ENCODE measurements around the gene SOCS1. TPM values are rescaled to one million over a fixed set of nuclear protein-coding genes. Genes with fewer than 3 reads are reported as not detected.

Gene SOCS1
- total and polyA plus RNA-seq, 11 donors = 0.63 to 14.8 (median 2.9) TPM

DNA sequence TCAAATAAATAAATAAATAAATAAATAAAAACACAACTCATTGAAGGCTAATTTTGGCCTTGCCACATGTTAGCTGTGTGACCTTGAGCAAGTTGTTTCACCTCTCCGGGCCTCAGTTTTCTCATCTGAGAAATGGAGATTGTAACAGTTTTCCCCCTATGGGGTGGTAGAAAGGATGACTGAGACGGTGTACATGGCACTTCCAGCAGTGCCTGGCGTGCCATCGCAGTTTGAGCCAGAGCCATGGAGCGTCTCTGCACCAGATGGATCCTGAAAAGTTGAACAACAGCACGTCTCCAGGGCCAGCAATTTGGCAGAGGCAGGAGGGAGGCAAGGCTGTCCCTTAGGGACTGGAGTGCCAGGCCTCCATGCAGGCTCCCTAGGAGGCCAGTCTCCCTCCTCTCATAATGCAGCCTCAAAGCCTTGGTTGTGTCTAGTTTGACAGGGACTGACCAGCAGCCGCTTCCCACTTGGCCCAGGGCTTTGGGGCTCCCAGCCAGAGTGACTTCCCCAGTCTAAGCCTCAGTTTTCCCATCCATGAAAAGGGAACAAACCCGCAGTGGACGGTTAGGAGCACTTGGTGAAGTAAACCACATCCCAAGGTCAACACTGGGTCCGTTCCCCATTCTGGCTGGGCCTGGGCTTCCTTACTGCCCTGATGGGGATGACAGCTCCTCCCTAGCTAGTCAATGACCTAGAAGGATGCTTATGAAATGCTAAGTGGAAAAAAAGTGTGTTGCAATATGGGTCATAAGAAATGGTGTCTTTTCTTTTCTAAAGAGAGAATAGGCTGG lies 19.3 kb downstream of the SOCS1 start:
- no peak overlapping the region for H3K27ac ChIP-seq
- no peak for DNase-seq
- intact Hi-C loops (cut with DNase I) = no loop called here
- peaks cover 0 to 62% (median 6%) of the 10 kb centered on the region in 12 donors for H3K4me1 ChIP-seq
- ATAC-seq = no peak
- H3K36me3 ChIP-seq = no peaks in the 10 kb centered on the region
- no peak overlapping the region for H3K4me3 ChIP-seq
- H3K9me3 ChIP-seq = no peaks in the 10 kb centered on the region
- TF ChIP-seq, protein P1, sequence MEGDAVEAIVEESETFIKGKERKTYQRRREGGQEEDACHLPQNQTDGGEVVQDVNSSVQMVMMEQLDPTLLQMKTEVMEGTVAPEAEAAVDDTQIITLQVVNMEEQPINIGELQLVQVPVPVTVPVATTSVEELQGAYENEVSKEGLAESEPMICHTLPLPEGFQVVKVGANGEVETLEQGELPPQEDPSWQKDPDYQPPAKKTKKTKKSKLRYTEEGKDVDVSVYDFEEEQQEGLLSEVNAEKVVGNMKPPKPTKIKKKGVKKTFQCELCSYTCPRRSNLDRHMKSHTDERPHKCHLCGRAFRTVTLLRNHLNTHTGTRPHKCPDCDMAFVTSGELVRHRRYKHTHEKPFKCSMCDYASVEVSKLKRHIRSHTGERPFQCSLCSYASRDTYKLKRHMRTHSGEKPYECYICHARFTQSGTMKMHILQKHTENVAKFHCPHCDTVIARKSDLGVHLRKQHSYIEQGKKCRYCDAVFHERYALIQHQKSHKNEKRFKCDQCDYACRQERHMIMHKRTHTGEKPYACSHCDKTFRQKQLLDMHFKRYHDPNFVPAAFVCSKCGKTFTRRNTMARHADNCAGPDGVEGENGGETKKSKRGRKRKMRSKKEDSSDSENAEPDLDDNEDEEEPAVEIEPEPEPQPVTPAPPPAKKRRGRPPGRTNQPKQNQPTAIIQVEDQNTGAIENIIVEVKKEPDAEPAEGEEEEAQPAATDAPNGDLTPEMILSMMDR (IDR thresholded peaks at IDR 0.05) = no peak
- no peak for TF ChIP-seq POLR2A (IDR thresholded peaks at IDR 0.05)
- peaks cover 0 to 3% (median 0%) of the 10 kb centered on the region in 9 donors for H3K27me3 ChIP-seq
- WGBS, 4 donors = 75 to 83% (median 79%) methylated on average over 9 to 10 of the region's 10 CpGs

- WGBS, 4 donors = 76 to 82% (median 80%) methylated on average over 5 of the region's 5 CpGs
- no peaks in the 10 kb centered on the region for H3K9me3 ChIP-seq
- intact Hi-C loops (cut with DNase I) = no loop called here
Measured at GRCh38 chr16:11235703-11235991, 20.4 kb downstream of the SOCS1 start.

DNA sequence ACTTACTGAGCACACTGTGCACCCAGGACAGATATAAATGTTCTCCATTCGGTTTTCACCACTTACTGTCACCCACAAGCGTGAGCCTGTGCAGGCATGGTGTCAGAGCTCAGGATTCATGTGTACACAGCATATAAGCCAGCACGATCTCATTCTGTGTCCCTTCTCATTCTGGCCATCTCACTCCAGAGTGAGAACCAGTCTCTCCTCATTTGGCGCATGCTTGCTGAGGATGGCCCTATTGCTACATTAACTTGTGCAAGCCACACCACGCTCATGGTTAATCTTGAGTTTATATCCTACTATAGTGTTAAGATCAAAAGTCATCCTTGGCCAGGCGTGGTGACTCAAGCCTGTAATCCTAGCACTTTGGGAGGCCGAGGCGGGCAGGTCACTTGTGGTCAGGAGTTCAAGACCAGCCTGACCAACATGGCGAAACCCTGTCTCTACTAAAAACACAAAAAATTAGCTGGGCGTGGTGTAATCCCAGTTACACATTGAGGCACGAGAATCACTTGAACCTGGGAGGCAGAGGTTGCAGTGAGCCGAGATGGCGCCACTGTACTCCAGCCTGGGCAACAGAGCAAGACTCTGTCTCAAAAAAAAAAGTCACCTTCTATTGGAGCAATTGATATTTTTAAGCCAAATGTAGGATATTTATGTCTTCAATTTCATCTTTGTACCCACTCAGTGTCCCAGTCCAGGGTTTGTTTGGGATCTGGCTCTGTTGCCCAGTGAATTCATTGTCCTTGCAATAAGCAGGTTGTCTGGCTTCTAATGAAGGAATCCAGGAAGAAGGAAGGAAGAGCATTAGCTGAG lies 20.9 kb downstream of the SOCS1 start:
- intact Hi-C loops (cut with DNase I) = no loop called here
- Histone ChIP-seq H3K4me3 (no peak overlapping the region), H3K27me3 (peaks cover 0 to 3% (median 0%) of the 10 kb centered on the region in 9 donors), H3K4me1 (peaks cover 0 to 54% (median 6%) of the 10 kb centered on the region in 12 donors), H3K36me3 (no peaks in the 10 kb centered on the region), H3K9me3 (no peaks in the 10 kb centered on the region), H3K27ac (peak overlapping the region in 1 of 12 donors; percentile 91)
- DNase-seq = no peak
- 85 to 88% (median 87%) methylated on average over 13 of the region's 13 CpGs for WGBS, 4 donors
- peak in 2 of 4 donors; percentile 19 to 56 for ATAC-seq
- no peak for TF ChIP-seq POLR2A (IDR thresholded peaks at IDR 0.05)
- TF ChIP-seq, protein P1 (IDR thresholded peaks at IDR 0.05) = no peak

More at GRCh38 chr16:11235703-11235991, 20.4 kb downstream of the SOCS1 start:
- no peak overlapping the region for H3K4me3 ChIP-seq
- TF ChIP-seq, protein P1 (IDR thresholded peaks at IDR 0.05) = no peak
- no peak for TF ChIP-seq POLR2A (IDR thresholded peaks at IDR 0.05)
- H3K27me3 ChIP-seq = peaks cover 0 to 3% (median 0%) of the 10 kb centered on the region in 9 donors
- H3K36me3 ChIP-seq = no peaks in the 10 kb centered on the region
- no peak for DNase-seq
- peaks cover 0 to 59% (median 6%) of the 10 kb centered on the region in 12 donors for H3K4me1 ChIP-seq
- H3K27ac ChIP-seq = no peak overlapping the region
- no peak for ATAC-seq

All from heart left ventricle (tissue), 16 donors.